Tibial nerve (tissue), 4 donors: Measurements from ENCODE around the gene RALBP1.

Source experiments
- CTCF ChIP-seq, 5 experiments: fragments of 200-600 bp in 3 of 5; fragments of 450-650 bp in 2 of 5; sonication (generic) in 3 of 5; IDR thresholded peaks; one replicate each; pipeline ENCODE4 v1.5.1; 2016 to 2019; ENCODE audit warnings: antibody characterized with exemption in 5 of 5, mild to moderate bottlenecking in 3 of 5, moderate library complexity in 2 of 5
- EP300 ChIP-seq, 2 donors: sonication (generic); formaldehyde crosslinking; IDR thresholded peaks; one replicate each; pipeline ENCODE4 v1.6.1; 2017; ENCODE audit warnings: antibody characterized with exemption in 2 of 2, mild to moderate bottlenecking in 1 of 2
- POLR2A ChIP-seq, 2 donors: fragments of 450-650 bp; IDR thresholded peaks; one replicate each; pipeline ENCODE4 v1.6.1; 2017; ENCODE audit warnings: antibody characterized with exemption in 2 of 2, mild to moderate bottlenecking in 2 of 2, moderate library complexity in 2 of 2

GRCh38 chr18:9454061-9454703 is 21.1 kb upstream of the RALBP1 start:
- no peak for TF ChIP-seq CTCF (IDR thresholded peaks at IDR 0.05)
- TF ChIP-seq POLR2A (IDR thresholded peaks at IDR 0.05) = no peak
- no peak for TF ChIP-seq EP300 (IDR thresholded peaks at IDR 0.05)
